ENCODE results near the gene LIX1L.
A peak's percentile ranks its signal among the peaks of the same experiment; 100 is the strongest.

LIX1L gene

DNA sequence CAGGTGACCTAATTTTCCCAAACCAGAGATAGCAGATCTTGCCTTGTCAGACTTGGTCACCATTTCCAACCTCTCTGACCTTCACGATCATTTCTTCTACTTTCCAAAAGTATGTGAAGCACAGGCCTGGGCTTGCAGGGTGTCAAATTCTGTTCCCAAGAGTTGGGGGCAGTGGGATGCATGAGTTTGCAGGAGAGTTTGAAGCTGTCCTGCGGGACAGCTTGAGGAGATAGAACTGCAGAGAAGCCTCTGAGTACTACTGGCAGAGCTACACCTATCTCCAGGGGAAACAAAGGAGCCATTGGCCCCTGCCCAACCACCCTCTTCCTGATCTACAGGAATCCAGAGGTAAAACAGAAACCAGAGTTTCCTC lies 27.3 kb upstream of the LIX1L start:
- no peaks in the 10 kb centered on the region for H3K36me3 ChIP-seq (ENCODE audit: control insufficient read depth in 4 of 4, insufficient read depth in 4 of 4, low read length in 3 of 4)
- H3K4me3 ChIP-seq (ENCODE audit: control insufficient read depth in 1 of 7, extremely low read depth in 1 of 7, insufficient read depth in 4 of 7, low read depth in 2 of 7, low read length in 6 of 7) = peak overlapping the region in 2 of 7 experiments; percentile 19 to 51
- no peak for DNase-seq
- ChIA-PET POLR2A (interaction anchor here (0.8 kb wide), 1 partner anchor 13 kb away, joined by 3 read pairs; no protein-coding TSS in a partner anchor), CTCF (interaction anchor here (0.8 to 10.6 kb wide), 3 partner anchors 8 to 27 kb away, joined by 4 to 242 read pairs (median 4); no protein-coding TSS in a partner anchor)
- H3K27ac ChIP-seq (ENCODE audit: insufficient read depth in 1 of 2, low read depth in 1 of 2, low read length in 2 of 2, poor library complexity in 1 of 2, severe bottlenecking in 2 of 2) = peak overlapping the region in 1 of 2 experiments; percentile 52
- no CpG with 5 or more reads among the region's 2 CpGs for WGBS (ENCODE audit: insufficient coverage)
- H3K9me3 ChIP-seq (ENCODE audit: control extremely low read depth in 1 of 5, control insufficient read depth in 4 of 5, insufficient read depth in 2 of 5, low read depth in 1 of 5, low read length in 4 of 5) = no peaks in the 10 kb centered on the region
- H3K27me3 ChIP-seq (replicated peaks in 2 of 5; ENCODE audit: control insufficient read depth in 4 of 5, insufficient read depth in 5 of 5, low read length in 4 of 5) = no peaks in the 10 kb centered on the region
- peaks cover 19 to 37% (median 29%) of the 10 kb centered on the region in 4 experiments for H3K4me1 ChIP-seq (ENCODE audit: control extremely low read depth in 1 of 4, control insufficient read depth in 4 of 4, insufficient read depth in 4 of 4, low read length in 3 of 4)

DNA sequence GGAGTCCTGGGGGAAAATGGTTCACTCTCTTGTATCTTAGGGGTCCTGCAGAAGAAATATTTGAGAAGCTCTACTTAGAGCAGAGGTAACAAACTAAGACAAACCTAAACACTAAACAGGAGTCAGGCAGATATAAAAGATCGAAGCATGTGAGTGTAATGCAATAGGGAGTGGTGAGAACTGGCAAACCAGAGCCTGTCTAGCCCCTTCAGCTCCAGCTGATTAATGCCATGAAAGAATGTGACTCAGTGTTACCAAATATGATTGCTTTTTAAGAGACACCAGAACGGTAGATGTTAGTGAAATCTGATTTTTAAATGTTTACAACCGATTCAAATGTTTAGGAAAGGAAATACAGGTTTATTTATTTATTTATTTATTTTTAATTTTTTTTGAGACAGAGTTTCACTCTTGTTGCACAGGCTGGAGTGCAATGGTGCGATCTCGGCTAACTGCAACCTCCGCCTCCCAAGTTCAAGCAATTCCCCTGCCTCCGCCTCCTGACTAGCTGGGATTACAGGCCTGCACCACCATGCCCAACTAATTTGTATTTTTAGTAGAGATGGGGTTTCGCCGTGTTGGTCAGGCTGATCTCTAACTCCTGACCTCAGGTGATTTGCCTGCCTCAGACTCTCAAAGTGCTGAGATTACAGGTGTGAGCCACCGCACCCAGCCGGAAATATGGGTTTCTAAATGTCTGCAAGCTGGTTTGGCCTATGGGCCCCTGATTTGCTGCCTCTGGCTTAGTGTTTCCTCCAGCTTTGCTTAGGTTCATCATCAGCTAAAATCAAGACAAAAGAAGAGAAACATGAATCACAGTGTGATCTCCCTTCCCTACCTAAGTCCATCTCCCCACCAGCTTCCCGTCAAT lies 26.4 kb upstream of the LIX1L start:
- Histone ChIP-seq H3K27me3 (replicated peaks in 2 of 5; ENCODE audit: control insufficient read depth in 4 of 5, insufficient read depth in 5 of 5, low read length in 4 of 5) (no peaks in the 10 kb centered on the region), H3K9me3 (ENCODE audit: control extremely low read depth in 1 of 5, control insufficient read depth in 4 of 5, insufficient read depth in 2 of 5, low read depth in 1 of 5, low read length in 4 of 5) (no peaks in the 10 kb centered on the region), H3K4me3 (ENCODE audit: control insufficient read depth in 1 of 7, extremely low read depth in 1 of 7, insufficient read depth in 4 of 7, low read depth in 2 of 7, low read length in 6 of 7) (no peak overlapping the region), H3K4me1 (ENCODE audit: control extremely low read depth in 1 of 4, control insufficient read depth in 4 of 4, insufficient read depth in 4 of 4, low read length in 3 of 4) (peaks cover 26 to 46% (median 38%) of the 10 kb centered on the region in 4 experiments), H3K36me3 (ENCODE audit: control insufficient read depth in 4 of 4, insufficient read depth in 4 of 4, low read length in 3 of 4) (no peaks in the 10 kb centered on the region), H3K27ac (ENCODE audit: insufficient read depth in 1 of 2, low read depth in 1 of 2, low read length in 2 of 2, poor library complexity in 1 of 2, severe bottlenecking in 2 of 2) (no peak overlapping the region)
- ChIA-PET POLR2A (interaction anchor here (1.0 kb wide), 1 partner anchor 9 kb away, joined by 3 read pairs; no protein-coding TSS in a partner anchor), CTCF (interaction anchor here (1.3 to 10.6 kb wide), 2 partner anchors 10 to 28 kb away, joined by 4 to 242 read pairs; no protein-coding TSS in a partner anchor)
- WGBS (ENCODE audit: insufficient coverage) = 91% methylated on average over 7 of the region's 12 CpGs
- DNase-seq = no peak

DNA sequence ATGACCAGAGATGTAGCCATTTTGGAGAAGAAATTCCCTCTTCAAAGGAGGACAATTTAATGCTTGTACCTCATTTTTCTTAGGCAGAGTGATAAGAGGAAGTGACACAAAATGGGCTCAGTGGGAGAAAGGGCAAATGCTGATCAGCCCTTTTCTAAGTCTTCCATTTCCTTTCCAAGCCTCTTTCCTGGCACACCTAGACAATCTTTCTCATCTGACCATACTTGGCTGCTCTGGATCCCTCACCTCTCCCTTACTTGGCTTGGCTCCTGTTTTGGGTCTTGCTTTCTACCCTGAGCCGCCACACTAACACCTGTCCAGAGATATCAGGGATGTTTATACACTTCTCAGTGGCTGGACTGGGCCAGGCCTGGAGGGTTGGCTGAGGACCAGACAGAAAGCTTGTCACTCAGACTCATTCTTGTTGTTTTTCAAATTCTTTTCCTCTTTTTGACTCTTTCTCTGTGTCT lies 25.4 kb upstream of the LIX1L start:
- no peak for DNase-seq
- POLR2A ChIA-PET = no interaction called here
- CTCF ChIA-PET = interaction anchor here (10.6 kb wide), 1 partner anchor 29 kb away, joined by 242 read pairs; no protein-coding TSS in a partner anchor
- Histone ChIP-seq H3K27ac (ENCODE audit: insufficient read depth in 1 of 2, low read depth in 1 of 2, low read length in 2 of 2, poor library complexity in 1 of 2, severe bottlenecking in 2 of 2) (no peak overlapping the region), H3K4me3 (ENCODE audit: control insufficient read depth in 1 of 7, extremely low read depth in 1 of 7, insufficient read depth in 4 of 7, low read depth in 2 of 7, low read length in 6 of 7) (no peak overlapping the region), H3K36me3 (ENCODE audit: control insufficient read depth in 4 of 4, insufficient read depth in 4 of 4, low read length in 3 of 4) (peaks cover 0 to 2% (median 0%) of the 10 kb centered on the region in 4 experiments), H3K4me1 (ENCODE audit: control extremely low read depth in 1 of 4, control insufficient read depth in 4 of 4, insufficient read depth in 4 of 4, low read length in 3 of 4) (peaks cover 35 to 55% (median 48%) of the 10 kb centered on the region in 4 experiments), H3K27me3 (replicated peaks in 2 of 5; ENCODE audit: control insufficient read depth in 4 of 5, insufficient read depth in 5 of 5, low read length in 4 of 5) (no peaks in the 10 kb centered on the region), H3K9me3 (ENCODE audit: control extremely low read depth in 1 of 5, control insufficient read depth in 4 of 5, insufficient read depth in 2 of 5, low read depth in 1 of 5, low read length in 4 of 5) (no peaks in the 10 kb centered on the region)
- 100% methylated on average over 1 of the region's 1 CpG for WGBS (ENCODE audit: insufficient coverage)

DNA sequence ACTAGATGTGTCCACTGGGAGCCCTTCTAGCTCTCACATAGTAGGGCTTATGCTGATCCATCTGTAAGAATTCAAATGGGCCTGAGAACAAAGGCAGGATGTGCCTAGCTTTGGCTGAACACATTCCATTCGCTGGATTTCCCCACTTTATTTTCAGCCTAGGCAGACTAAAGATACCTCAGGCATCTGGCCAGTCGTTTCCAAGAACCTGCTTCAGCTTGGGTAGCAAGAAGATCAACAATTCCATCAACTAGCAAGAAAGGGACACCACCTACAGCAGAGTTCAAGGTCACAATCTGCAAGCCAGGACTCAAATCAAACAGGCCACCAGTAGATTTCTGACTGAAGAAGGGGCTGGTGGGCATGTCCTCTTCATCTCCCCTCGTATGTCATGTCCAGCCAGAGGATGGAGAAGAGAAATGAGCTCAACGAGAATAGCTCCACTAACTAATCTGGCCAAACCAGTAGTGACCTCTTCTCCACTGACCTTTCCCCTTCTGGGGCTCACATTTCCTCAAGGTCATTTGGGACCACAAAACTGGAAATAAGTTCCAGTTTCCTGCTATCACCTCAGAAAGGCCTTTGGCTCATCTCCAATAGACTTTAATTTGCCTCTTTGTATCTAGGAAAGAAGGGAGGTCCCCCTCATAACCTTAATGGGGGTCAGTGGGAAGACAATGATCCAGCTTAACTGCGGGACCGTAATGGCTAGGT lies 24.4 kb upstream of the LIX1L start:
- Histone ChIP-seq H3K4me3 (ENCODE audit: control insufficient read depth in 1 of 7, extremely low read depth in 1 of 7, insufficient read depth in 4 of 7, low read depth in 2 of 7, low read length in 6 of 7) (no peak overlapping the region), H3K9me3 (ENCODE audit: control extremely low read depth in 1 of 5, control insufficient read depth in 4 of 5, insufficient read depth in 2 of 5, low read depth in 1 of 5, low read length in 4 of 5) (no peaks in the 10 kb centered on the region), H3K4me1 (ENCODE audit: control extremely low read depth in 1 of 4, control insufficient read depth in 4 of 4, insufficient read depth in 4 of 4, low read length in 3 of 4) (peaks cover 45 to 66% (median 59%) of the 10 kb centered on the region in 4 experiments), H3K36me3 (ENCODE audit: control insufficient read depth in 4 of 4, insufficient read depth in 4 of 4, low read length in 3 of 4) (peaks cover 0 to 2% (median 0%) of the 10 kb centered on the region in 4 experiments), H3K27me3 (replicated peaks in 2 of 5; ENCODE audit: control insufficient read depth in 4 of 5, insufficient read depth in 5 of 5, low read length in 4 of 5) (no peaks in the 10 kb centered on the region), H3K27ac (ENCODE audit: insufficient read depth in 1 of 2, low read depth in 1 of 2, low read length in 2 of 2, poor library complexity in 1 of 2, severe bottlenecking in 2 of 2) (no peak overlapping the region)
- no peak for DNase-seq
- ChIA-PET CTCF (interaction anchor here (0.8 to 10.6 kb wide), 6 partner anchors 9 to 50 kb away, joined by 3 to 242 read pairs (median 4); partner anchors contain the start of gene TXNIP), POLR2A (interaction anchor here (1.0 kb wide), 1 partner anchor 16 kb away, joined by 4 read pairs; no protein-coding TSS in a partner anchor)
- 95% methylated on average over 5 of the region's 6 CpGs for WGBS (ENCODE audit: insufficient coverage)

DNA sequence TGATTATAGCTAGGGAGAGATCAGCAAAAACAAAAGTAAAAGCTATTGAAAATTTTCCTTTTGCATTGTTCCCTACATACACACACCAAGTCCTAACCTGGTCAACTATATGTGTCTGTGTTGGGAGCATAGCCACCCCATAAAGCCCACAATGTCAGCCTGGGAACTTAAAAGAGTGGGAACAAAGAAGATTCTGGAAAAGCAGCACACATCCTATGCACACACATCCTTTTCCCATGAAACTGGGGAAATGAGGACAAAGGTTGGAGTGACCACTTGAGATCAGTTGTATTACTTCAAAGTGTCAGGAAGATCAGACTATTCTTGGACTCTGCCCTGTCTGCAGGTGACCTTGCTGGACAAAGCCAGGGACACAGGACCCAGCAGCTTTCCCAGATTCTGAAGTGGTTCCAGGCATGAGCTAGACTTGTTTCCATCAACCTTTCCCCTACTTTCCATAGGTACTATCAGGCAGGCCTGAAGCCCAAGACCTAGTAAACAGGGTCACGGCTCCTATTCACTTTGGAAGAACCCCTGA lies 22.7 kb upstream of the LIX1L start:
- WGBS (ENCODE audit: insufficient coverage) = 90% methylated on average over 1 of the region's 1 CpG
- H3K27ac ChIP-seq (ENCODE audit: insufficient read depth in 1 of 2, low read depth in 1 of 2, low read length in 2 of 2, poor library complexity in 1 of 2, severe bottlenecking in 2 of 2) = peak overlapping the region; percentile 77 to 94
- H3K4me3 ChIP-seq (ENCODE audit: control insufficient read depth in 1 of 7, extremely low read depth in 1 of 7, insufficient read depth in 4 of 7, low read depth in 2 of 7, low read length in 6 of 7) = peak overlapping the region in 4 of 7 experiments; percentile 5 to 50 (median 40)
- DNase-seq = no peak
- CTCF ChIA-PET = interaction anchor here (1.3 to 10.6 kb wide), 7 partner anchors 12 to 135 kb away, joined by 5 to 242 read pairs (median 13); partner anchors contain the start of genes LIX1L, NUDT17, RBM8A and TXNIP
- H3K27me3 ChIP-seq (replicated peaks in 2 of 5; ENCODE audit: control insufficient read depth in 4 of 5, insufficient read depth in 5 of 5, low read length in 4 of 5) = no peaks in the 10 kb centered on the region
- H3K9me3 ChIP-seq (ENCODE audit: control extremely low read depth in 1 of 5, control insufficient read depth in 4 of 5, insufficient read depth in 2 of 5, low read depth in 1 of 5, low read length in 4 of 5) = no peaks in the 10 kb centered on the region
- peaks cover 41 to 60% (median 53%) of the 10 kb centered on the region in 4 experiments for H3K4me1 ChIP-seq (ENCODE audit: control extremely low read depth in 1 of 4, control insufficient read depth in 4 of 4, insufficient read depth in 4 of 4, low read length in 3 of 4)
- peaks cover 0 to 2% (median under 1%) of the 10 kb centered on the region in 4 experiments for H3K36me3 ChIP-seq (ENCODE audit: control insufficient read depth in 4 of 4, insufficient read depth in 4 of 4, low read length in 3 of 4)
- POLR2A ChIA-PET = interaction anchor here (2.7 kb wide), 1 partner anchor 27 kb away, joined by 10 read pairs; no protein-coding TSS in a partner anchor

DNA sequence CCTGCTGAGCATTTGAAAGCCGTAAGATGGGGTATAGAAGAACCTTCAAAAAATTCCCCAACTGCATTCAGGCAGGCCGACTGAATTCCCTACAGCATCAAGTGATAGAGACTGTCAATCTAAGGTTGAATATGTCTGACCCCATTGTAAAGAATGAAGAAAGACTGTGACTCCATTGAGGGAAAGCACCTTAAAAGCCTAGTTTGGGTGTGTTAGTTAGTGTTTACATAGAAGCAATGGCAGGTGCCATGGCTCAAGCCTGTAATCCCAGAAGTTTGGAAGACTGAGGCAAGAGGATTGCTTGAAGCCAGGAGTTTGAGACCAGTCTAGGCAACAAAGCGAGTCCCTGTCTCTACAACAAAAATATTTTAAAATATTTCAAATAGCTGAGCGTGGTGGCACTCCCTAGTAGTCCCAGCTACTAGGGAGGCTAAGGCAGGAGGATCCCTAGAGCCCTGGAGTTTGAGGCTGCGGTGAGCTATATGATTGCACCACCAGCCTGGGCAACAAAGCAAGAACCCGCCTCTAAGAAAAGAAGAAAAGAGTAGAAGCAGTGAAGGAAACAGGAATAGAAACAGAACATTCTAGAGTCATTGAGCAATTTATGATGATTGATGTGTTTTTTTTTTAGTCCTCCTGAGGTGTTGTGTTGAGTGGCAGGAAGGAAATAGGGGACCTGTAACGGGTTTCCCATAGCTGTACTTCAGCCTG lies 22.1 kb upstream of the LIX1L start:
- 16% methylated on average over 4 of the region's 7 CpGs for WGBS (ENCODE audit: insufficient coverage)
- no peaks in the 10 kb centered on the region for H3K9me3 ChIP-seq (ENCODE audit: control extremely low read depth in 1 of 5, control insufficient read depth in 4 of 5, insufficient read depth in 2 of 5, low read depth in 1 of 5, low read length in 4 of 5)
- no peaks in the 10 kb centered on the region for H3K27me3 ChIP-seq (replicated peaks in 2 of 5; ENCODE audit: control insufficient read depth in 4 of 5, insufficient read depth in 5 of 5, low read length in 4 of 5)
- peaks cover 39 to 54% (median 47%) of the 10 kb centered on the region in 4 experiments for H3K4me1 ChIP-seq (ENCODE audit: control extremely low read depth in 1 of 4, control insufficient read depth in 4 of 4, insufficient read depth in 4 of 4, low read length in 3 of 4)
- ChIA-PET CTCF (interaction anchor here (1.0 to 10.6 kb wide), 12 partner anchors 12 to 134 kb away, joined by 3 to 242 read pairs (median 12); partner anchors contain the start of genes ANKRD34A, HJV, LIX1L and NUDT17), POLR2A (interaction anchor here (0.8 to 2.7 kb wide), 6 partner anchors 17 to 62 kb away, joined by 4 to 10 read pairs (median 4); partner anchors contain the start of genes LIX1L, PEX11B and TXNIP)
- peak overlapping the region in 4 of 7 experiments; percentile 16 to 52 (median 49) for H3K4me3 ChIP-seq (ENCODE audit: control insufficient read depth in 1 of 7, extremely low read depth in 1 of 7, insufficient read depth in 4 of 7, low read depth in 2 of 7, low read length in 6 of 7)
- peak in 2 of 3 donors; percentile 62 to 69 for DNase-seq
- peak overlapping the region; percentile 77 to 94 for H3K27ac ChIP-seq (ENCODE audit: insufficient read depth in 1 of 2, low read depth in 1 of 2, low read length in 2 of 2, poor library complexity in 1 of 2, severe bottlenecking in 2 of 2)
- H3K36me3 ChIP-seq (ENCODE audit: control insufficient read depth in 4 of 4, insufficient read depth in 4 of 4, low read length in 3 of 4) = peaks cover 0 to 6% (median 3%) of the 10 kb centered on the region in 4 experiments

Measured in common myeloid progenitor, CD34-positive (primary cell).